Ishikawa (cell line): ENCODE results near the gene RBBP6.

Source experiments
- CEBPB ChIP-seq: IDR thresholded peaks from 2 replicates; pipeline ENCODE4 v1.6.1; 2012
- CREB1 ChIP-seq: IDR thresholded peaks from 2 replicates; pipeline ENCODE4 v1.6.1; 2012; ENCODE audit warnings: low read depth
- EGR1 ChIP-seq: IDR thresholded peaks from 2 replicates; pipeline ENCODE4 v1.6.1; 2012
- EP300 ChIP-seq: IDR thresholded peaks from 2 replicates; pipeline ENCODE4 v1.6.1; 2012; ENCODE audit warnings: borderline replicate concordance
- FOXM1 ChIP-seq: IDR thresholded peaks from 2 replicates; pipeline ENCODE4 v1.6.1; 2012; ENCODE audit warnings: low read depth, borderline replicate concordance
- MAX ChIP-seq: IDR thresholded peaks from 2 replicates; pipeline ENCODE4 v1.6.1; 2012
- NFIC ChIP-seq: IDR thresholded peaks from 2 replicates; pipeline ENCODE4 v1.6.1; 2012
- RAD21 ChIP-seq: IDR thresholded peaks from 2 replicates; pipeline ENCODE4 v1.6.1; 2012; ENCODE audit warnings: low read depth
- REST ChIP-seq: IDR thresholded peaks from 2 replicates; pipeline ENCODE4 v1.6.1; 2012; ENCODE audit warnings: low read depth, mild to moderate bottlenecking
- TAF1 ChIP-seq: IDR thresholded peaks from 2 replicates; pipeline ENCODE4 v1.6.1; 2012; ENCODE audit warnings: low read depth, mild to moderate bottlenecking
- TCF12 ChIP-seq: IDR thresholded peaks from 2 replicates; pipeline ENCODE4 v1.6.1; 2012; ENCODE audit warnings: low read depth
- TEAD4 ChIP-seq: IDR thresholded peaks from 2 replicates; pipeline ENCODE4 v1.6.1; 2012
- USF1 ChIP-seq: IDR thresholded peaks from 2 replicates; pipeline ENCODE4 v1.6.1; 2012
- YY1 ChIP-seq: IDR thresholded peaks from 2 replicates; pipeline ENCODE4 v1.6.1; 2012; ENCODE audit warnings: low read depth
- ZBTB7A ChIP-seq: IDR thresholded peaks from 2 replicates; pipeline ENCODE4 v1.6.1; 2012; ENCODE audit warnings: low read depth

The RBBP6 gene

GRCh38 chr16:24617502-24617901 lies 78.1 kb downstream of the RBBP6 start:
- TF ChIP-seq TEAD4 (no peak), FOXM1 (no peak), ZBTB7A (no peak), CREB1 (no peak), REST (no peak), RAD21 (no peak), EP300 (no peak), TCF12 (no peak), TAF1 (no peak), CEBPB (no peak), YY1 (no peak), NFIC (no peak), USF1 (no peak), EGR1 (no peak), MAX (no peak)
